CD4-positive, alpha-beta T cell (primary cell): Measurements from ENCODE around the gene LZTS3. TPM values are rescaled to one million over a fixed set of nuclear protein-coding genes. Genes with fewer than 3 reads are reported as not detected.

Experiments
- ATAC-seq: fragments of 200-7000 bp; cut with Tn5 transposase; one replicate; pipeline ENCODE4 v1.10.0; 2022; ENCODE audit warnings: mild to moderate bottlenecking; ENCODE audit not compliant: poor library complexity
- CTCF ChIA-PET: fragments of 350-600 bp; sonication (Branson Sonifier 250); formaldehyde crosslinking; loops from one replicate; lab custom pipeline; 2021; ENCODE audit warnings: antibody characterized with exemption, inconsistent platforms; lab: Charles Lee
- POLR2A ChIA-PET: fragments of 350-600 bp; sonication (Branson Sonifier 250); formaldehyde crosslinking; loops from one replicate; lab custom pipeline; 2021; ENCODE audit warnings: antibody characterized with exemption, inconsistent platforms; lab: Charles Lee
- DNase-seq, 14 experiments: peaks; one replicate each; pipeline ENCODE4 v3.0.0-alpha.2; 2013 to 2020; ENCODE audit warnings: mixed read lengths in 2 of 14
- H3K27ac ChIP-seq, 2 donors: one replicate each; pipeline versions ENCODE4 v1.5.1 to v1.7.0; 2013; ENCODE audit warnings: low read length in 2 of 2, low read depth in 1 of 2, mild to moderate bottlenecking in 1 of 2
- H3K27me3 ChIP-seq, 2 experiments: 1 replicate in 1 of 2; 2 replicates in 1 of 2; pipeline versions ENCODE4 v1.6.1 to v1.7.0; 2013; ENCODE audit warnings: low read length in 2 of 2, control low read depth in 1 of 2, mild to moderate bottlenecking in 1 of 2, moderate library complexity in 1 of 2; ENCODE audit not compliant: insufficient read depth in 2 of 2, control insufficient read depth in 1 of 2
- H3K36me3 ChIP-seq: one replicate; pipeline ENCODE4 v1.6.1; 2013; ENCODE audit warnings: low read length, control low read depth; ENCODE audit not compliant: insufficient read depth
- H3K4me1 ChIP-seq: one replicate; pipeline ENCODE4 v1.6.1; 2013; ENCODE audit warnings: low read length, control low read depth; ENCODE audit not compliant: insufficient read depth
- H3K4me3 ChIP-seq: one replicate; pipeline ENCODE4 v1.5.1; 2013; ENCODE audit warnings: mild to moderate bottlenecking, low read length, moderate library complexity
- H3K9me3 ChIP-seq, 2 experiments: 1 replicate in 1 of 2; 2 replicates in 1 of 2; pipeline versions ENCODE4 v1.6.1 to v1.7.0; 2013; ENCODE audit warnings: low read length in 2 of 2, mild to moderate bottlenecking in 2 of 2, control low read depth in 1 of 2, moderate library complexity in 1 of 2; ENCODE audit not compliant: control insufficient read depth in 1 of 2, insufficient read depth in 1 of 2
- H3K27ac Mint-ChIP-seq: one replicate; pipeline ENCODE4 v1.8.0; 2020; ENCODE audit warnings: mixed read lengths
- H3K27me3 Mint-ChIP-seq: one replicate; pipeline ENCODE4 v1.8.0; 2021; ENCODE audit warnings: mixed read lengths
- H3K36me3 Mint-ChIP-seq: one replicate; pipeline ENCODE4 v1.8.0; 2021; ENCODE audit warnings: low read depth, mixed read lengths
- H3K4me1 Mint-ChIP-seq: one replicate; pipeline ENCODE4 v1.8.0; 2021; ENCODE audit warnings: low read depth, mixed read lengths
- H3K4me3 Mint-ChIP-seq: one replicate; pipeline ENCODE4 v1.8.0; 2020; ENCODE audit warnings: mild to moderate bottlenecking, mixed read lengths
- H3K9me3 Mint-ChIP-seq: one replicate; pipeline ENCODE4 v1.8.0; 2020; ENCODE audit warnings: mixed read lengths
- CTCF ChIP-seq: fragments of 200-600 bp; IDR thresholded peaks from one replicate; pipeline ENCODE4 v1.8.0; 2022; ENCODE audit warnings: antibody characterized with exemption, mild to moderate bottlenecking
- intact Hi-C, 2 experiments: fragments of 100-400 bp; cut with DNase I in 1 of 2; cut with micrococcal nuclease in 1 of 2; formaldehyde crosslinking; loops; one replicate each; pipeline versions ENCODE4 v1.15.1 to v1.9.0; 2023 to 2025; cut with DNase I, micrococcal nuclease
- total RNA-seq, 174 experiments: library from RNA in 2 of 174; stranded (reverse) in 2 of 174; gene quantifications; one replicate each; pipeline ENCODE4 v1.2.3 and lab custom pipeline; 2021 to 2026

Gene LZTS3
- total RNA-seq, 2 experiments from 2014 or later = 22.2 to 22.4 TPM

GRCh38 chr20:3161316-3162079, 11.9 kb downstream of the LZTS3 start:
- Histone ChIP-seq H3K27me3 (peaks cover under 1 to 3% of the 10 kb centered on the region in 2 experiments), H3K9me3 (no peaks in the 10 kb centered on the region), H3K4me1 (peaks cover 36% of the 10 kb centered on the region), H3K36me3 (no peaks in the 10 kb centered on the region), H3K4me3 (no peak overlapping the region), H3K27ac (no peak overlapping the region)
- Mint-ChIP-seq H3K4me1 (peaks cover 40% of the 10 kb centered on the region), H3K27ac (peak overlapping the region; percentile 81), H3K4me3 (peak overlapping the region; percentile 85), H3K36me3 (peaks cover 24% of the 10 kb centered on the region), H3K9me3 (no peaks in the 10 kb centered on the region), H3K27me3 (no peaks in the 10 kb centered on the region)
- intact Hi-C loops = loop anchor here in 1 of 2 experiments (5.0 kb wide), 1 partner anchor 41 kb away; the partner anchor contains the start of gene DDRGK1
- ChIA-PET POLR2A (interaction anchor here (0.6 to 2.9 kb wide), 3 partner anchors 10 to 42 kb away, joined by 3 to 16 read pairs (median 3); partner anchors contain the start of gene LZTS3), CTCF (no interaction called here)
- ATAC-seq (no peak), DNase-seq (no peak)
- no peak for TF ChIP-seq CTCF

GRCh38 chr20:3160418-3160817, 12.9 kb downstream of the LZTS3 start:
- Mint-ChIP-seq H3K36me3 (peaks cover 32% of the 10 kb centered on the region), H3K27me3 (no peaks in the 10 kb centered on the region), H3K9me3 (no peaks in the 10 kb centered on the region), H3K4me3 (peak overlapping the region; percentile 85), H3K27ac (peak overlapping the region; percentile 81), H3K4me1 (peaks cover 49% of the 10 kb centered on the region)
- Histone ChIP-seq H3K27me3 (no peaks in the 10 kb centered on the region), H3K4me1 (peaks cover 42% of the 10 kb centered on the region), H3K4me3 (peak overlapping the region; percentile 97), H3K36me3 (peaks cover 2% of the 10 kb centered on the region), H3K9me3 (no peaks in the 10 kb centered on the region), H3K27ac (peak overlapping the region in 1 of 2 donors; percentile 84)
- DNase-seq = no peak
- intact Hi-C loops = loop anchor here in 1 of 2 experiments (5.0 kb wide), 1 partner anchor 42 kb away; the partner anchor contains the start of gene DDRGK1
- ATAC-seq = no peak
- no peak for TF ChIP-seq CTCF
- POLR2A ChIA-PET = interaction anchor here (1.4 to 2.9 kb wide), 4 partner anchors 11 to 106 kb away, joined by 4 to 16 read pairs (median 6); partner anchors contain the start of gene LZTS3
- CTCF ChIA-PET = interaction anchor here (1.0 kb wide), 1 partner anchor 9 kb away, joined by 3 read pairs; no protein-coding TSS in a partner anchor

- no peaks in the 10 kb centered on the region for H3K9me3 Mint-ChIP-seq
- H3K36me3 ChIP-seq = peaks cover 7% of the 10 kb centered on the region
- H3K4me1 ChIP-seq = peaks cover 42% of the 10 kb centered on the region
- H3K9me3 ChIP-seq = no peaks in the 10 kb centered on the region
- no peak for TF ChIP-seq CTCF
- H3K4me1 Mint-ChIP-seq = peaks cover 55% of the 10 kb centered on the region
- intact Hi-C loops = loop anchor here (1.0 to 5.0 kb wide), 4 partner anchors 14 to 82 kb away; partner anchors contain the start of gene LZTS3 (in 1 of the 2)
- peak overlapping the region; percentile 97 for H3K4me3 ChIP-seq
- H3K27ac Mint-ChIP-seq = peak overlapping the region; percentile 94
- no peaks in the 10 kb centered on the region for H3K27me3 Mint-ChIP-seq
- CTCF ChIA-PET = interaction anchor here (0.7 to 2.3 kb wide), 2 partner anchors 13 to 14 kb away, joined by 3 to 10 read pairs; partner anchors contain the start of gene LZTS3
- POLR2A ChIA-PET = interaction anchor here (1.0 to 2.4 kb wide), 8 partner anchors 9 to 418 kb away, joined by 3 to 7 read pairs (median 4); partner anchors contain the start of gene LZTS3
- H3K27me3 ChIP-seq = no peaks in the 10 kb centered on the region
- DNase-seq (peak in 3 of 14 experiments; percentile 38 to 46 (median 41)), ATAC-seq (peak; percentile 13)
- H3K27ac ChIP-seq = peak overlapping the region; percentile 84
- peaks cover 38% of the 10 kb centered on the region for H3K36me3 Mint-ChIP-seq
- H3K4me3 Mint-ChIP-seq = peak overlapping the region; percentile 92
Measured at GRCh38 chr20:3158968-3159431, 14.3 kb downstream of the LZTS3 start.
